Neural crest cell (in vitro differentiated cells): ENCODE measurements around the gene HELB. TPM values are rescaled to one million over a fixed set of nuclear protein-coding genes. Genes with fewer than 3 reads are reported as not detected.

Source experiments
- DNase-seq: peaks from one replicate; pipeline ENCODE4 v3.0.0; 2021; ENCODE audit warnings: low read depth, mixed read lengths, low spot score
- H3K27ac Mint-ChIP-seq: one replicate; pipeline ENCODE4 v1.8.0; 2021; ENCODE audit warnings: mild to moderate bottlenecking, mixed read lengths; ENCODE audit not compliant: unreplicated experiment
- H3K27me3 Mint-ChIP-seq: 2 replicates; pipeline ENCODE4 v1.8.0; 2021; ENCODE audit warnings: low read depth, mild to moderate bottlenecking, mixed read lengths
- H3K36me3 Mint-ChIP-seq: 2 replicates; pipeline ENCODE4 v1.8.0; 2021; ENCODE audit warnings: low read depth, mild to moderate bottlenecking, mixed read lengths
- H3K4me1 Mint-ChIP-seq: 2 replicates; pipeline ENCODE4 v1.8.0; 2021; ENCODE audit warnings: mixed read lengths
- H3K4me3 Mint-ChIP-seq: one replicate; pipeline ENCODE4 v1.8.0; 2021; ENCODE audit warnings: mild to moderate bottlenecking, mixed read lengths
- H3K9me3 Mint-ChIP-seq: 2 replicates; pipeline ENCODE4 v1.8.0; 2021; ENCODE audit warnings: mixed read lengths
- CTCF ChIP-seq: fragments of 200-600 bp; sonication (generic); conservative IDR thresholded peaks from 2 replicates; pipeline ENCODE4 v1.5.0; 2021; ENCODE audit warnings: antibody characterized with exemption, mild to moderate bottlenecking
- total RNA-seq: library from RNA; stranded (reverse); gene quantifications from 2 replicates; pipeline ENCODE4 v1.2.1, GENCODE V29; 2021

The HELB gene
- total RNA-seq, 1 donor from 2014 or later = 4.6 TPM

- peaks cover 3% of the 10 kb centered on the region for H3K27me3 Mint-ChIP-seq
Measured at GRCh38 chr12:66287275-66287674, 15.0 kb upstream of the HELB start.

GRCh38 chr12:66288121-66288520 is 14.2 kb upstream of the HELB start:
- DNase-seq = no peak
- Mint-ChIP-seq H3K4me1 (no peaks in the 10 kb centered on the region), H3K36me3 (no peaks in the 10 kb centered on the region), H3K4me3 (no peak overlapping the region), H3K27ac (no peak overlapping the region), H3K9me3 (no peaks in the 10 kb centered on the region), H3K27me3 (peaks cover 8% of the 10 kb centered on the region)
- TF ChIP-seq CTCF = no peak

More at GRCh38 chr12:66287275-66287674, 15.0 kb upstream of the HELB start:
- Mint-ChIP-seq H3K9me3 (no peaks in the 10 kb centered on the region), H3K36me3 (no peaks in the 10 kb centered on the region), H3K4me3 (no peak overlapping the region), H3K27ac (no peak overlapping the region), H3K4me1 (no peaks in the 10 kb centered on the region)
- no peak for TF ChIP-seq CTCF
- DNase-seq = no peak

- Mint-ChIP-seq H3K27ac (no peak overlapping the region), H3K4me3 (no peak overlapping the region), H3K4me1 (no peaks in the 10 kb centered on the region), H3K36me3 (no peaks in the 10 kb centered on the region), H3K27me3 (peaks cover 8% of the 10 kb centered on the region), H3K9me3 (no peaks in the 10 kb centered on the region)
- TF ChIP-seq CTCF = no peak
- DNase-seq = no peak
Measured at GRCh38 chr12:66289485-66289884, 12.8 kb upstream of the HELB start.

GRCh38 chr12:66290716-66291200 is 11.5 kb upstream of the HELB start:
- peaks cover 8% of the 10 kb centered on the region for H3K27me3 Mint-ChIP-seq
- no peaks in the 10 kb centered on the region for H3K4me1 Mint-ChIP-seq
- no peaks in the 10 kb centered on the region for H3K9me3 Mint-ChIP-seq
- no peak for TF ChIP-seq CTCF
- no peak overlapping the region for H3K4me3 Mint-ChIP-seq
- H3K36me3 Mint-ChIP-seq = no peaks in the 10 kb centered on the region
- no peak overlapping the region for H3K27ac Mint-ChIP-seq
- DNase-seq = no peak

GRCh38 chr12:66296176-66296683 is 6.1 kb upstream of the HELB start:
- Mint-ChIP-seq H3K4me1 (no peaks in the 10 kb centered on the region), H3K36me3 (no peaks in the 10 kb centered on the region), H3K27me3 (peaks cover 34% of the 10 kb centered on the region), H3K27ac (no peak overlapping the region), H3K4me3 (no peak overlapping the region), H3K9me3 (no peaks in the 10 kb centered on the region)
- TF ChIP-seq CTCF = no peak
- no peak for DNase-seq

- peaks cover 5% of the 10 kb centered on the region for H3K4me1 Mint-ChIP-seq
- H3K27ac Mint-ChIP-seq = no peak overlapping the region
- DNase-seq = no peak
- H3K36me3 Mint-ChIP-seq = no peaks in the 10 kb centered on the region
- H3K9me3 Mint-ChIP-seq = no peaks in the 10 kb centered on the region
- TF ChIP-seq CTCF = no peak
- no peak overlapping the region for H3K4me3 Mint-ChIP-seq
- peaks cover 36% of the 10 kb centered on the region for H3K27me3 Mint-ChIP-seq
Measured at GRCh38 chr12:66297080-66297479, 5.2 kb upstream of the HELB start.
